DND-41 (cell line): ENCODE measurements around the gene ZNF76.

Experiments used
- ATAC-seq: fragments of 200-7000 bp; cut with Tn5 transposase; 3 replicates; pipeline ENCODE4 v1.9.1; 2021; ENCODE audit warnings: low read depth; ENCODE audit not compliant: insufficient read depth
- DNase-seq: peaks from one replicate; pipeline ENCODE4 v3.0.0-alpha.2; 2020
- H2AFZ ChIP-seq: 2 replicates; pipeline ENCODE4 v1.6.0; 2012; ENCODE audit warnings: low read depth, low read length
- H3K27ac ChIP-seq: 2 replicates; pipeline ENCODE4 v1.5.1; 2012; ENCODE audit warnings: low read length, inconsistent platforms
- H3K27me3 ChIP-seq: fragments of 200-600 bp; sonication (generic); 2 replicates; pipeline ENCODE4 v1.6.0; 2012; ENCODE audit warnings: low read length, mild to moderate bottlenecking, inconsistent platforms; ENCODE audit not compliant: insufficient read depth, poor library complexity
- H3K36me3 ChIP-seq: 2 replicates; pipeline ENCODE4 v1.5.1; 2012; ENCODE audit warnings: low read length, inconsistent platforms; ENCODE audit not compliant: insufficient read depth
- H3K4me1 ChIP-seq: 2 replicates; pipeline ENCODE4 v1.5.1; 2012; ENCODE audit warnings: mild to moderate bottlenecking, low read length; ENCODE audit not compliant: insufficient read depth
- H3K4me2 ChIP-seq: 2 replicates; pipeline ENCODE4 v1.6.0; 2012; ENCODE audit warnings: mild to moderate bottlenecking, moderate library complexity, low read length, inconsistent platforms; ENCODE audit not compliant: insufficient read depth
- H3K4me3 ChIP-seq, 2 experiments: fragments of 200-600 bp in 1 of 2; shearing (Covaris generic) in 1 of 2; 2 replicates each; pipeline ENCODE4 v1.5.1; 2012 to 2016; ENCODE audit warnings: inconsistent platforms in 2 of 2, low read length in 2 of 2, mild to moderate bottlenecking in 2 of 2, low read depth in 1 of 2, moderate library complexity in 1 of 2
- H3K79me2 ChIP-seq: 2 replicates; pipeline ENCODE4 v1.6.0; 2012; ENCODE audit warnings: low read length, inconsistent platforms; ENCODE audit not compliant: insufficient read depth
- H3K9ac ChIP-seq: 2 replicates; pipeline ENCODE4 v1.6.0; 2012; ENCODE audit warnings: low read depth, mild to moderate bottlenecking, inconsistent platforms, low read length, moderate library complexity
- H3K9me3 ChIP-seq: 2 replicates; pipeline ENCODE4 v1.5.1; 2012; ENCODE audit warnings: low read length, moderate library complexity, mild to moderate bottlenecking, inconsistent platforms; ENCODE audit not compliant: insufficient read depth, severe bottlenecking
- H4K20me1 ChIP-seq: 2 replicates; pipeline ENCODE4 v1.6.0; 2012; ENCODE audit warnings: low read length; ENCODE audit not compliant: insufficient read depth
- CTCF ChIP-seq: IDR thresholded peaks from 2 replicates; pipeline ENCODE4 v1.5.1; 2012; ENCODE audit warnings: borderline replicate concordance, low read length, moderate library complexity, mild to moderate bottlenecking; ENCODE audit not compliant: poor library complexity, severe bottlenecking; ENCODE audit errors: extremely low read depth
- EZH2 ChIP-seq: IDR thresholded peaks from 3 replicates; pipeline ENCODE4 v1.6.1; 2012; ENCODE audit warnings: borderline replicate concordance, low read depth, mild to moderate bottlenecking, moderate library complexity, low read length, inconsistent platforms; ENCODE audit not compliant: severe bottlenecking

Gene ZNF76

DNA sequence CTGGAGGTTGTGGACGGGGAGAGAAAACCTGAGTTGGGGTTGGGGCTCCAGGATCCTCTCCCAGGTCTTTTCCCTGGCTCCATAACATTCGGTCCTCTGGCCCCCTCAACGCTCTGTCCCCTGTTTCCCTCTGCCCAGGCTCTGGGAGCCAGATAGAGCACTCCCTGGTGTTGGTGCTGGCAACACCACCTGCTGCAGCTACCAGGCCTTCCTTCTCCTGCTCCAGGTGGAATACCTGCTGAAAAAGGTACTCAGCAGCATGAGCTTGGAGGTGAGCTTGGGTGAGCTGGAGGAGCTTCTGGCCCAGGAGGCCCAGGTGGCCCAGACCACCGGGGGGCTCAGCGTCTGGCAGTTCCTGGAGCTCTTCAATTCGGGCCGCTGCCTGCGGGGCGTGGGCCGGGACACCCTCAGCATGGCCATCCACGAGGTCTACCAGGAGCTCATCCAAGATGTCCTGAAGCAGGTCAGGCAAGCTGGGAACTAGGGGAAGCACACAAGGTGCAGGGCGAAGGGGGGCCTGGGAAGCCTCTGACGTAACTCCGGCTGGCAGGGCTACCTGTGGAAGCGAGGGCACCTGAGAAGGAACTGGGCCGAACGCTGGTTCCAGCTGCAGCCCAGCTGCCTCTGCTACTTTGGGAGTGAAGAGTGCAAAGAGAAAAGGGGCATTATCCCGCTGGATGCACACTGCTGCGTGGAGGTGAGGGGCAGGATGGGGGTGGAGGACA lies 52.7 kb downstream of the ZNF76 start:
- Histone ChIP-seq H4K20me1 (no peaks in the 10 kb centered on the region), H3K79me2 (peaks cover 15% of the 10 kb centered on the region), H3K4me3 (no peak overlapping the region), H3K27me3 (no peaks in the 10 kb centered on the region), H3K27ac (peak overlapping the region; percentile 66), H3K9ac (no peak overlapping the region), H3K9me3 (no peaks in the 10 kb centered on the region), H3K4me1 (peaks cover 34% of the 10 kb centered on the region), H2AFZ (no peak overlapping the region), H3K36me3 (peaks cover 55% of the 10 kb centered on the region), H3K4me2 (no peak overlapping the region)
- DNase-seq (no peak), ATAC-seq (no peak)
- no peak for TF ChIP-seq EZH2
- TF ChIP-seq CTCF: no peak

DNA sequence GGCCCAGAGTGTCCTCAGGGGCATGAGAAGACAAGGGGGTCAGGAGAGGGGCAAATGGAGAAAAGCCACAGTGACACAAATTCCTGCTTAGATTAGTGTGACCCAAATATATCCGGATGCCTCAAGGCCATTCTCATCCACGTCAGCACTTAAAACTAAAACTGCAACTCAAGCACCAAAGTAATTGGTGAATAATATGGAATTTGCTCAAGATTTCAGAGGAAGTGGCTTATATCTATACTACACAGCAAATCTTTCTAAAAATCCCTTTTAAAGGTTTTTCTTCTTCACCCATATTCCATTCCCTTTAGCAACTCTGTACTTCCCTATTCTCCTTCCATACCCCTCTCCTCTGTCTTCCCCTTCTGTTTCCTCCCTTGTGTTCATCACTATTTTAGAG lies 53.3 kb downstream of the ZNF76 start:
- peaks cover 9% of the 10 kb centered on the region for H3K79me2 ChIP-seq
- H4K20me1 ChIP-seq: peaks cover 6% of the 10 kb centered on the region; the same call in 1 of the 2 replicates
- H3K9ac ChIP-seq: no peak overlapping the region
- H3K4me3 ChIP-seq: no peak overlapping the region
- no peaks in the 10 kb centered on the region for H3K27me3 ChIP-seq
- TF ChIP-seq EZH2 (no peak), CTCF (no peak)
- peaks cover 61% of the 10 kb centered on the region for H3K36me3 ChIP-seq
- no peak overlapping the region for H2AFZ ChIP-seq
- H3K27ac ChIP-seq: no peak overlapping the region; the same call in 1 of the 2 replicates
- H3K4me2 ChIP-seq: no peak overlapping the region
- H3K4me1 ChIP-seq: peaks cover 34% of the 10 kb centered on the region
- ATAC-seq: no peak
- DNase-seq: no peak
- no peaks in the 10 kb centered on the region for H3K9me3 ChIP-seq

- H3K36me3 ChIP-seq: peaks cover 72% of the 10 kb centered on the region
- H3K9ac ChIP-seq: no peak overlapping the region
- no peaks in the 10 kb centered on the region for H3K27me3 ChIP-seq
- H3K4me3 ChIP-seq: no peak overlapping the region
- H4K20me1 ChIP-seq: peaks cover 6% of the 10 kb centered on the region; the same call in 1 of the 2 replicates
- no peak overlapping the region for H3K27ac ChIP-seq
- TF ChIP-seq CTCF (no peak), EZH2 (no peak)
- no peak overlapping the region for H2AFZ ChIP-seq
- DNase-seq (no peak), ATAC-seq (no peak)
- no peak overlapping the region for H3K4me2 ChIP-seq
- no peaks in the 10 kb centered on the region for H3K79me2 ChIP-seq
- H3K9me3 ChIP-seq: no peaks in the 10 kb centered on the region
- no peaks in the 10 kb centered on the region for H3K4me1 ChIP-seq
These were observed 58.1 kb downstream of the ZNF76 start for GRCh38 chr6:35317483-35318195.
